SK-N-SH treated with all-trans-retinoic acid at 6 μM for 48 hours (cell line): Measurements from ENCODE around the gene RBM19.
"Not testable (repeated sequence)": the region's sequence is repeated elsewhere in the genome, so short reads cannot be mapped to it uniquely, and the experiment has no call there.

Experiments used
- ATAC-seq: fragments of 200-7000 bp; cut with Tn5 transposase; 3 replicates; pipeline ENCODE4 v1.9.1; 2020; ENCODE audit warnings: mild to moderate bottlenecking, moderate library complexity
- ARNTL ChIP-seq: fragments of 450-650 bp; formaldehyde crosslinking; IDR thresholded peaks from 2 replicates; pipeline ENCODE4 v1.5.0; 2020; ENCODE audit warnings: low read depth, mild to moderate bottlenecking, moderate library complexity, borderline replicate concordance
- BACH2 ChIP-seq: fragments of 250-450 bp; sonication (Bioruptor Pico); IDR thresholded peaks from 2 replicates; pipeline ENCODE4 v1.9.0; 2021; ENCODE audit warnings: mild to moderate bottlenecking, borderline replicate concordance
- CREB5 ChIP-seq: fragments of 250-450 bp; sonication (Bioruptor Pico); IDR thresholded peaks from 2 replicates; pipeline ENCODE4 v1.5.1; 2020; ENCODE audit warnings: low read depth, mild to moderate bottlenecking, moderate library complexity
- CSDC2 ChIP-seq: fragments of 250-450 bp; sonication (Bioruptor Pico); IDR thresholded peaks from 2 replicates; pipeline ENCODE4 v1.5.0; 2020; ENCODE audit warnings: mild to moderate bottlenecking, moderate library complexity
- CSRNP3 ChIP-seq: fragments of 250-450 bp; sonication (Bioruptor Pico); IDR thresholded peaks from 2 replicates; pipeline ENCODE4 v1.5.1; 2021; ENCODE audit warnings: mild to moderate bottlenecking, moderate library complexity
- GLIS3 ChIP-seq: fragments of 250-450 bp; sonication (Bioruptor Pico); IDR thresholded peaks from 2 replicates; pipeline ENCODE4 v1.5.0; 2020; ENCODE audit warnings: mild to moderate bottlenecking, moderate library complexity
- ISL1 ChIP-seq: fragments of 250-450 bp; sonication (Bioruptor Pico); IDR thresholded peaks from 2 replicates; pipeline ENCODE4 v2.1.2; 2022; ENCODE audit warnings: mild to moderate bottlenecking, moderate library complexity
- OSR1 ChIP-seq: fragments of 250-450 bp; sonication (Bioruptor Pico); IDR thresholded peaks from 2 replicates; pipeline ENCODE4 v1.8.0; 2022; ENCODE audit warnings: moderate library complexity, mild to moderate bottlenecking, inconsistent platforms
- PATZ1 ChIP-seq: fragments of 250-450 bp; sonication (Bioruptor Pico); IDR thresholded peaks from 2 replicates; pipeline ENCODE4 v1.8.0; 2020; ENCODE audit warnings: mild to moderate bottlenecking, moderate library complexity, borderline replicate concordance
- POU6F1 ChIP-seq: fragments of 250-450 bp; sonication (Bioruptor Pico); IDR thresholded peaks from 2 replicates; pipeline ENCODE4 v1.8.0; 2021; ENCODE audit warnings: low read depth, mild to moderate bottlenecking, moderate library complexity, borderline replicate concordance
- RARB ChIP-seq: fragments of 250-450 bp; sonication (Bioruptor Pico); IDR thresholded peaks from 2 replicates; pipeline ENCODE4 v1.8.0; 2021; ENCODE audit warnings: mild to moderate bottlenecking, moderate library complexity
- SNAI2 ChIP-seq: fragments of 250-450 bp; sonication (Bioruptor Pico); IDR thresholded peaks from 2 replicates; pipeline ENCODE4 v1.5.0; 2020; ENCODE audit warnings: mild to moderate bottlenecking, moderate library complexity
- ZFP30 ChIP-seq: fragments of 450-650 bp; formaldehyde crosslinking; IDR thresholded peaks from 2 replicates; pipeline ENCODE4 v1.5.0; 2022; ENCODE audit warnings: mild to moderate bottlenecking, moderate library complexity
- ZNF70 ChIP-seq: fragments of 450-650 bp; formaldehyde crosslinking; IDR thresholded peaks from 2 replicates; pipeline ENCODE4 v1.5.0; 2020; ENCODE audit warnings: mild to moderate bottlenecking, moderate library complexity
- ZNF8 ChIP-seq: fragments of 450-650 bp; formaldehyde crosslinking; IDR thresholded peaks from 2 replicates; pipeline ENCODE4 v1.5.0; 2020; ENCODE audit warnings: mild to moderate bottlenecking, moderate library complexity

Gene RBM19

GRCh38 chr12:113905829-113906228, 60.3 kb downstream of the RBM19 start (continued):
- TF ChIP-seq PATZ1 (CRISPR knock-in tag) (no peak), ISL1 (CRISPR knock-in tag) (no peak), GLIS3 (CRISPR knock-in tag) (no peak), CSDC2 (CRISPR knock-in tag) (no peak), POU6F1 (CRISPR knock-in tag) (no peak), CSRNP3 (CRISPR knock-in tag) (no peak), ARNTL (CRISPR knock-in tag) (no peak), RARB (CRISPR knock-in tag) (no peak)

- ATAC-seq, result peak; percentile 71
Observed at GRCh38 chr12:113903381-113903863, 62.7 kb downstream of the RBM19 start.

GRCh38 chr12:113901319-113901718, 64.8 kb downstream of the RBM19 start:
- not testable (repeated sequence) for ATAC-seq

More at GRCh38 chr12:113903381-113903863, 62.7 kb downstream of the RBM19 start:
- TF ChIP-seq CREB5 (CRISPR knock-in tag), result no peak

GRCh38 chr12:113900716-113901115, 65.4 kb downstream of the RBM19 start:
- no peak for TF ChIP-seq CSRNP3 (CRISPR knock-in tag)
- no peak for TF ChIP-seq ZNF8 (CRISPR knock-in tag)
- TF ChIP-seq OSR1 (CRISPR knock-in tag), result no peak
- no peak for TF ChIP-seq ZNF70 (CRISPR knock-in tag)
- no peak for TF ChIP-seq CREB5 (CRISPR knock-in tag)
- no peak for TF ChIP-seq ISL1 (CRISPR knock-in tag)
- TF ChIP-seq CSDC2 (CRISPR knock-in tag), result no peak
- no peak for TF ChIP-seq POU6F1 (CRISPR knock-in tag)
- no peak for TF ChIP-seq ZFP30 (CRISPR knock-in tag)
- no peak for TF ChIP-seq BACH2 (CRISPR knock-in tag)
- TF ChIP-seq SNAI2 (CRISPR knock-in tag), result no peak
- TF ChIP-seq, all 23 proteins: peak for 0
- ATAC-seq, result no peak
